Measurements from ENCODE around the gene H19. TPM values are rescaled to one million over a fixed set of nuclear protein-coding genes. Genes with fewer than 3 reads are reported as not detected.
A peak's percentile ranks its signal among the peaks of the same experiment; 100 is the strongest.

Gene H19
- total RNA-seq, result 10 to 100 TPM in 2 of 3 donors, 1 to 10 TPM in 1; 5.8 to 59.3 (median 13.5) TPM
- long read RNA-seq, donor 1, partial matches to known transcripts, result 0 of 3 reads
- long read RNA-seq, donor 1, other reads (novel, unspliced or antisense), result 1 of 3 reads
- long read RNA-seq, donor 2, result 0 reads

GRCh38 chr11:1997755-1998154 is at the start of gene H19:
Gene H19 (minus strand): TSS chr11:1997842.
- TF ChIP-seq CTCF (IDR thresholded peaks at IDR 0.05), result no peak
- no peaks in the 10 kb centered on the region for H3K4me1 ChIP-seq (ENCODE audit: low read depth)
- ATAC-seq (peak; percentile 39), DNase-seq (no peak)
- intact Hi-C loops (cut with DNase I, micrococcal nuclease), result no loop called here
- H3K9me3 ChIP-seq, result no peaks in the 10 kb centered on the region
- H3K36me3 ChIP-seq (ENCODE audit: low read depth), result no peaks in the 10 kb centered on the region
- H3K4me3 ChIP-seq, result no peak within 1 kb of the TSS

GRCh38 chr11:2041963-2042362 is 44.3 kb upstream of the H19 start:
- intact Hi-C loops (cut with DNase I, micrococcal nuclease), result no loop called here
- Histone ChIP-seq H3K4me1 (ENCODE audit: low read depth) (no peaks in the 10 kb centered on the region), H3K4me3 (no peak overlapping the region), H3K36me3 (ENCODE audit: low read depth) (no peaks in the 10 kb centered on the region), H3K9me3 (no peaks in the 10 kb centered on the region)
- ATAC-seq (no peak), DNase-seq (no peak)
- no peak for TF ChIP-seq CTCF (IDR thresholded peaks at IDR 0.05)

GRCh38 chr11:2041153-2041552 is 43.5 kb upstream of the H19 start:
- intact Hi-C loops (cut with DNase I, micrococcal nuclease), result no loop called here
- ATAC-seq, result no peak
- no peak overlapping the region for H3K4me3 ChIP-seq

GRCh38 chr11:2039198-2039759 is 41.6 kb upstream of the H19 start:
- no peaks in the 10 kb centered on the region for H3K36me3 ChIP-seq (ENCODE audit: low read depth)
- ATAC-seq (no peak), DNase-seq (no peak)
- H3K9me3 ChIP-seq, result no peaks in the 10 kb centered on the region
- intact Hi-C loops (cut with DNase I, micrococcal nuclease), result no loop called here
- no peaks in the 10 kb centered on the region for H3K4me1 ChIP-seq (ENCODE audit: low read depth)
- H3K4me3 ChIP-seq, result no peak overlapping the region
- TF ChIP-seq CTCF (IDR thresholded peaks at IDR 0.05), result no peak

More at GRCh38 chr11:2041153-2041552, 43.5 kb upstream of the H19 start:
- no peak for TF ChIP-seq CTCF (IDR thresholded peaks at IDR 0.05)
- H3K4me1 ChIP-seq (ENCODE audit: low read depth), result no peaks in the 10 kb centered on the region
- H3K9me3 ChIP-seq, result no peaks in the 10 kb centered on the region
- DNase-seq, result no peak
- no peaks in the 10 kb centered on the region for H3K36me3 ChIP-seq (ENCODE audit: low read depth)

- Histone ChIP-seq H3K4me1 (ENCODE audit: low read depth) (no peaks in the 10 kb centered on the region), H3K9me3 (no peaks in the 10 kb centered on the region), H3K4me3 (no peak overlapping the region), H3K36me3 (ENCODE audit: low read depth) (no peaks in the 10 kb centered on the region)
- TF ChIP-seq CTCF (IDR thresholded peaks at IDR 0.05), result no peak
- intact Hi-C loops (cut with DNase I, micrococcal nuclease), result no loop called here
- DNase-seq (no peak), ATAC-seq (peak; percentile 46)
These were observed 39.3 kb upstream of the H19 start for GRCh38 chr11:2036863-2037486.
